SK-N-SH treated with all-trans-retinoic acid at 6 μM for 48 hours (cell line): ENCODE data around the gene TNRC6B.

Experiments used
- ATAC-seq: fragments of 200-7000 bp; cut with Tn5 transposase; 3 replicates; pipeline ENCODE4 v1.9.1; 2020; ENCODE audit warnings: mild to moderate bottlenecking, moderate library complexity
- ARNTL ChIP-seq: fragments of 450-650 bp; formaldehyde crosslinking; IDR thresholded peaks from 2 replicates; pipeline ENCODE4 v1.5.0; 2020; ENCODE audit warnings: low read depth, mild to moderate bottlenecking, moderate library complexity, borderline replicate concordance
- BACH2 ChIP-seq: fragments of 250-450 bp; sonication (Bioruptor Pico); IDR thresholded peaks from 2 replicates; pipeline ENCODE4 v1.9.0; 2021; ENCODE audit warnings: mild to moderate bottlenecking, borderline replicate concordance
- CSDC2 ChIP-seq: fragments of 250-450 bp; sonication (Bioruptor Pico); IDR thresholded peaks from 2 replicates; pipeline ENCODE4 v1.5.0; 2020; ENCODE audit warnings: mild to moderate bottlenecking, moderate library complexity
- ESRRG ChIP-seq: fragments of 250-450 bp; sonication (Bioruptor Pico); IDR thresholded peaks from 2 replicates; pipeline ENCODE4 v1.6.1; 2021; ENCODE audit warnings: mild to moderate bottlenecking
- GLIS3 ChIP-seq: fragments of 250-450 bp; sonication (Bioruptor Pico); IDR thresholded peaks from 2 replicates; pipeline ENCODE4 v1.5.0; 2020; ENCODE audit warnings: mild to moderate bottlenecking, moderate library complexity
- ISL1 ChIP-seq: fragments of 250-450 bp; sonication (Bioruptor Pico); IDR thresholded peaks from 2 replicates; pipeline ENCODE4 v2.1.2; 2022; ENCODE audit warnings: mild to moderate bottlenecking, moderate library complexity
- OSR1 ChIP-seq: fragments of 250-450 bp; sonication (Bioruptor Pico); IDR thresholded peaks from 2 replicates; pipeline ENCODE4 v1.8.0; 2022; ENCODE audit warnings: moderate library complexity, mild to moderate bottlenecking, inconsistent platforms
- POU6F1 ChIP-seq: fragments of 250-450 bp; sonication (Bioruptor Pico); IDR thresholded peaks from 2 replicates; pipeline ENCODE4 v1.8.0; 2021; ENCODE audit warnings: low read depth, mild to moderate bottlenecking, moderate library complexity, borderline replicate concordance
- PPARA ChIP-seq: fragments of 250-450 bp; sonication (Bioruptor Pico); IDR thresholded peaks from 2 replicates; pipeline ENCODE4 v1.5.0; 2020; ENCODE audit warnings: mild to moderate bottlenecking, borderline replicate concordance
- RARB ChIP-seq: fragments of 250-450 bp; sonication (Bioruptor Pico); IDR thresholded peaks from 2 replicates; pipeline ENCODE4 v1.8.0; 2021; ENCODE audit warnings: mild to moderate bottlenecking, moderate library complexity
- SNAI2 ChIP-seq: fragments of 250-450 bp; sonication (Bioruptor Pico); IDR thresholded peaks from 2 replicates; pipeline ENCODE4 v1.5.0; 2020; ENCODE audit warnings: mild to moderate bottlenecking, moderate library complexity
- TCF4 ChIP-seq: fragments of 250-450 bp; sonication (Bioruptor Pico); IDR thresholded peaks from 2 replicates; pipeline ENCODE4 v1.8.0; 2021; ENCODE audit warnings: mild to moderate bottlenecking, moderate library complexity, borderline replicate concordance
- TOX ChIP-seq: fragments of 250-450 bp; sonication (Bioruptor Pico); IDR thresholded peaks from 2 replicates; pipeline ENCODE4 v1.8.0; 2021; ENCODE audit warnings: mild to moderate bottlenecking, moderate library complexity, borderline replicate concordance
- TSHZ2 ChIP-seq: fragments of 250-450 bp; sonication (Bioruptor Pico); IDR thresholded peaks from 2 replicates; pipeline ENCODE4 v1.5.0; 2020; ENCODE audit warnings: mild to moderate bottlenecking, moderate library complexity
- ZC3H10 ChIP-seq: fragments of 250-450 bp; sonication (Bioruptor Pico); IDR thresholded peaks from 2 replicates; pipeline ENCODE4 v1.5.1; 2021; ENCODE audit warnings: mild to moderate bottlenecking, moderate library complexity
- ZFP3 ChIP-seq: fragments of 250-450 bp; sonication (Bioruptor Pico); IDR thresholded peaks from 2 replicates; pipeline ENCODE4 v1.5.0; 2020; ENCODE audit warnings: mild to moderate bottlenecking, moderate library complexity
- ZNF565 ChIP-seq: fragments of 450-650 bp; formaldehyde crosslinking; conservative IDR thresholded peaks from 2 replicates; pipeline ENCODE4 v1.5.0; 2020; ENCODE audit warnings: low read depth, mild to moderate bottlenecking, moderate library complexity
- ZNF70 ChIP-seq: fragments of 450-650 bp; formaldehyde crosslinking; IDR thresholded peaks from 2 replicates; pipeline ENCODE4 v1.5.0; 2020; ENCODE audit warnings: mild to moderate bottlenecking, moderate library complexity
- ZNF8 ChIP-seq: fragments of 450-650 bp; formaldehyde crosslinking; IDR thresholded peaks from 2 replicates; pipeline ENCODE4 v1.5.0; 2020; ENCODE audit warnings: mild to moderate bottlenecking, moderate library complexity
- TF ChIP-seq, protein P1 (sequence below): fragments of 250-450 bp; sonication (Bioruptor Pico); IDR thresholded peaks from 2 replicates; pipeline ENCODE4 v1.5.1; 2021; ENCODE audit warnings: mild to moderate bottlenecking, moderate library complexity
- TF ChIP-seq, protein P2 (sequence below): fragments of 250-450 bp; sonication (Bioruptor Pico); IDR thresholded peaks from 2 replicates; pipeline ENCODE4 v1.5.1; 2020; ENCODE audit warnings: low read depth, mild to moderate bottlenecking, moderate library complexity
- TF ChIP-seq, protein P3 (sequence below): fragments of 250-450 bp; sonication (Bioruptor Pico); IDR thresholded peaks from 2 replicates; pipeline ENCODE4 v1.8.0; 2020; ENCODE audit warnings: mild to moderate bottlenecking, moderate library complexity, borderline replicate concordance

Gene TNRC6B

GRCh38 chr22:40270748-40271373 is 93.1 kb downstream of the TNRC6B start:
- TF ChIP-seq, protein P1, sequence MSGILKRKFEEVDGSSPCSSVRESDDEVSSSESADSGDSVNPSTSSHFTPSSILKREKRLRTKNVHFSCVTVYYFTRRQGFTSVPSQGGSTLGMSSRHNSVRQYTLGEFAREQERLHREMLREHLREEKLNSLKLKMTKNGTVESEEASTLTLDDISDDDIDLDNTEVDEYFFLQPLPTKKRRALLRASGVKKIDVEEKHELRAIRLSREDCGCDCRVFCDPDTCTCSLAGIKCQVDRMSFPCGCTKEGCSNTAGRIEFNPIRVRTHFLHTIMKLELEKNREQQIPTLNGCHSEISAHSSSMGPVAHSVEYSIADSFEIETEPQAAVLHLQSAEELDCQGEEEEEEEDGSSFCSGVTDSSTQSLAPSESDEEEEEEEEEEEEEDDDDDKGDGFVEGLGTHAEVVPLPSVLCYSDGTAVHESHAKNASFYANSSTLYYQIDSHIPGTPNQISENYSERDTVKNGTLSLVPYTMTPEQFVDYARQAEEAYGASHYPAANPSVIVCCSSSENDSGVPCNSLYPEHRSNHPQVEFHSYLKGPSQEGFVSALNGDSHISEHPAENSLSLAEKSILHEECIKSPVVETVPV: no peak
- TF ChIP-seq TOX (CRISPR knock-in tag): no peak
- TF ChIP-seq ESRRG: no peak
- no peak for TF ChIP-seq ZNF565
- TF ChIP-seq CSDC2 (CRISPR knock-in tag): no peak
- TF ChIP-seq ZC3H10: no peak
- no peak for TF ChIP-seq SNAI2
- ATAC-seq: no peak

GRCh38 chr22:40271440-40271839 is 93.7 kb downstream of the TNRC6B start:
- TF ChIP-seq ARNTL (no peak), ZNF70 (CRISPR knock-in tag) (no peak), RARB (CRISPR knock-in tag) (no peak), TOX (CRISPR knock-in tag) (no peak), BACH2 (CRISPR knock-in tag) (no peak), ZNF565 (no peak)
- ATAC-seq: no peak

GRCh38 chr22:40273319-40273718 is 95.6 kb downstream of the TNRC6B start:
- TF ChIP-seq ISL1 (CRISPR knock-in tag) (no peak), OSR1 (CRISPR knock-in tag) (no peak), POU6F1 (CRISPR knock-in tag) (no peak), RARB (CRISPR knock-in tag) (no peak), BACH2 (CRISPR knock-in tag) (no peak), PPARA (CRISPR knock-in tag) (no peak), GLIS3 (CRISPR knock-in tag) (no peak), ZFP3 (CRISPR knock-in tag) (no peak), SNAI2 (no peak), TCF4 (CRISPR knock-in tag) (no peak), ESRRG (no peak), ZNF8 (CRISPR knock-in tag) (no peak), TOX (CRISPR knock-in tag) (no peak), ARNTL (no peak)
- TF ChIP-seq, protein P2, sequence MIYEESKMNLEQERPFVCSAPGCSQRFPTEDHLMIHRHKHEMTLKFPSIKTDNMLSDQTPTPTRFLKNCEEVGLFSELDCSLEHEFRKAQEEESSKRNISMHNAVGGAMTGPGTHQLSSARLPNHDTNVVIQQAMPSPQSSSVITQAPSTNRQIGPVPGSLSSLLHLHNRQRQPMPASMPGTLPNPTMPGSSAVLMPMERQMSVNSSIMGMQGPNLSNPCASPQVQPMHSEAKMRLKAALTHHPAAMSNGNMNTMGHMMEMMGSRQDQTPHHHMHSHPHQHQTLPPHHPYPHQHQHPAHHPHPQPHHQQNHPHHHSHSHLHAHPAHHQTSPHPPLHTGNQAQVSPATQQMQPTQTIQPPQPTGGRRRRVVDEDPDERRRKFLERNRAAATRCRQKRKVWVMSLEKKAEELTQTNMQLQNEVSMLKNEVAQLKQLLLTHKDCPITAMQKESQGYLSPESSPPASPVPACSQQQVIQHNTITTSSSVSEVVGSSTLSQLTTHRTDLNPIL (CRISPR knock-in tag): no peak
- TF ChIP-seq, protein P3, sequence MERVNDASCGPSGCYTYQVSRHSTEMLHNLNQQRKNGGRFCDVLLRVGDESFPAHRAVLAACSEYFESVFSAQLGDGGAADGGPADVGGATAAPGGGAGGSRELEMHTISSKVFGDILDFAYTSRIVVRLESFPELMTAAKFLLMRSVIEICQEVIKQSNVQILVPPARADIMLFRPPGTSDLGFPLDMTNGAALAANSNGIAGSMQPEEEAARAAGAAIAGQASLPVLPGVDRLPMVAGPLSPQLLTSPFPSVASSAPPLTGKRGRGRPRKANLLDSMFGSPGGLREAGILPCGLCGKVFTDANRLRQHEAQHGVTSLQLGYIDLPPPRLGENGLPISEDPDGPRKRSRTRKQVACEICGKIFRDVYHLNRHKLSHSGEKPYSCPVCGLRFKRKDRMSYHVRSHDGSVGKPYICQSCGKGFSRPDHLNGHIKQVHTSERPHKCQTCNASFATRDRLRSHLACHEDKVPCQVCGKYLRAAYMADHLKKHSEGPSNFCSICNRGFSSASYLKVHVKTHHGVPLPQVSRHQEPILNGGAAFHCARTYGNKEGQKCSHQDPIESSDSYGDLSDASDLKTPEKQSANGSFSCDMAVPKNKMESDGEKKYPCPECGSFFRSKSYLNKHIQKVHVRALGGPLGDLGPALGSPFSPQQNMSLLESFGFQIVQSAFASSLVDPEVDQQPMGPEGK: no peak
- TF ChIP-seq, all 23 proteins: peak for 0
- peak; percentile 53 for ATAC-seq

GRCh38 chr22:40276996-40277823 is 99.5 kb downstream of the TNRC6B start:
- TF ChIP-seq ZNF565: no peak
- TF ChIP-seq CSDC2 (CRISPR knock-in tag): no peak
- TF ChIP-seq, protein P3: no peak
- no peak for TF ChIP-seq ZC3H10
- TF ChIP-seq POU6F1 (CRISPR knock-in tag): no peak
- no peak for TF ChIP-seq TSHZ2
- TF ChIP-seq ARNTL: no peak
- no peak for TF ChIP-seq SNAI2
- TF ChIP-seq ESRRG: no peak
- no peak for TF ChIP-seq OSR1 (CRISPR knock-in tag)
- no peak for ATAC-seq
